HL-60/S4 treated with retinoic acid at 250 ng/mL for 4 days and 3 days (cell line): ENCODE measurements around the gene USF3.

ENCODE experiments used
- in situ Hi-C: fragments of 300-500 bp; cut with MboI; formaldehyde crosslinking; loops from 2 replicates; pipeline ENCODE4 v1.7.0; 2022; ENCODE audit warnings: low sequenced_read_pairs

The USF3 gene

GRCh38 chr3:113695786-113696645, at the start of gene USF3:
Gene USF3, minus strand, starts transcription at chr3:113696642. Its CDS starts 21,764 bp downstream, at chr3:113674878.
- in situ Hi-C loops = no loop called here

- in situ Hi-C loops = loop anchor here (25.0 kb wide), 1 partner anchor 416 kb away; no protein-coding TSS in a partner anchor
These were observed 49.5 kb upstream of the USF3 start, which contains the start of gene NAA50 for GRCh38 chr3:113745756-113746547. Gene NAA50, minus strand, starts transcription at chr3:113746249. Its CDS starts 300 bp downstream, at chr3:113745949.

GRCh38 chr3:113744941-113745755, 48.7 kb upstream of the USF3 start:
- in situ Hi-C loops = loop anchor here (25.0 kb wide), 1 partner anchor 417 kb away; no protein-coding TSS in a partner anchor

- in situ Hi-C loops = loop anchor here (25.0 kb wide), 1 partner anchor 419 kb away; no protein-coding TSS in a partner anchor
These were observed 46.7 kb upstream of the USF3 start for GRCh38 chr3:113743006-113743630.

- in situ Hi-C loops = loop anchor here (25.0 kb wide), 1 partner anchor 421 kb away; no protein-coding TSS in a partner anchor
These were observed 45.2 kb upstream of the USF3 start for GRCh38 chr3:113741620-113742019.

- in situ Hi-C loops = loop anchor here (25.0 kb wide), 1 partner anchor 421 kb away; no protein-coding TSS in a partner anchor
These were observed 44.6 kb upstream of the USF3 start for GRCh38 chr3:113741086-113741485.

- in situ Hi-C loops = loop anchor here (25.0 kb wide), 1 partner anchor 426 kb away; no protein-coding TSS in a partner anchor
These were observed 40.2 kb upstream of the USF3 start for GRCh38 chr3:113736548-113737089.

- in situ Hi-C loops = loop anchor here (25.0 kb wide), 1 partner anchor 431 kb away; no protein-coding TSS in a partner anchor
These were observed 35.3 kb upstream of the USF3 start for GRCh38 chr3:113731694-113732093.

GRCh38 chr3:113730550-113730949, 34.1 kb upstream of the USF3 start:
- in situ Hi-C loops = loop anchor here (25.0 kb wide), 1 partner anchor 432 kb away; no protein-coding TSS in a partner anchor

- in situ Hi-C loops = loop anchor here (25.0 kb wide), 1 partner anchor 434 kb away; no protein-coding TSS in a partner anchor
These were observed 32.2 kb upstream of the USF3 start for GRCh38 chr3:113728661-113729060.

GRCh38 chr3:113721636-113722035, 25.2 kb upstream of the USF3 start:
- in situ Hi-C loops = no loop called here

GRCh38 chr3:113719758-113720157, 23.3 kb upstream of the USF3 start:
- in situ Hi-C loops = no loop called here

- in situ Hi-C loops = no loop called here
These were observed 22.9 kb upstream of the USF3 start for GRCh38 chr3:113719294-113719693.

- in situ Hi-C loops = no loop called here
These were observed 21.4 kb upstream of the USF3 start for GRCh38 chr3:113717818-113718217.

GRCh38 chr3:113717308-113717707, 20.9 kb upstream of the USF3 start:
- in situ Hi-C loops = no loop called here

- in situ Hi-C loops = no loop called here
These were observed 18.3 kb upstream of the USF3 start for GRCh38 chr3:113714702-113715101.

GRCh38 chr3:113712129-113712528, 15.7 kb upstream of the USF3 start:
- in situ Hi-C loops = no loop called here

- in situ Hi-C loops = no loop called here
These were observed 11.4 kb upstream of the USF3 start for GRCh38 chr3:113707835-113708234.

GRCh38 chr3:113698956-113699355, 2.5 kb upstream of the USF3 start:
- in situ Hi-C loops = no loop called here
